HepG2 (cell line): ENCODE measurements around the gene ERF. TPM values are rescaled to one million over a fixed set of nuclear protein-coding genes. Genes with fewer than 3 reads are reported as not detected.

Source experiments
- ATF4 ChIP-seq, 2 experiments: fragments of 450-650 bp in 1 of 2; sonication (generic) in 1 of 2; formaldehyde crosslinking; IDR thresholded peaks; 2 replicates each; pipeline versions ENCODE4 v1.5.0 to v1.8.0; 2020 to 2022; ENCODE audit warnings: mild to moderate bottlenecking in 1 of 2, missing genetic modification reagents in 1 of 2
- BCLAF1 ChIP-seq: fragments of 450-650 bp; IDR thresholded peaks from 2 replicates; pipeline ENCODE4 v1.6.1; 2017; ENCODE audit warnings: mild to moderate bottlenecking
- CEBPG ChIP-seq: IDR thresholded peaks from 2 replicates; pipeline ENCODE4 v1.6.1; 2016
- CENPT ChIP-seq: sonication (generic); formaldehyde crosslinking; IDR thresholded peaks from 2 replicates; pipeline ENCODE4 v1.8.0; 2022; ENCODE audit warnings: low read depth, mild to moderate bottlenecking, moderate library complexity, missing genetic modification reagents
- GATAD1 ChIP-seq: IDR thresholded peaks from 2 replicates; pipeline ENCODE4 v1.6.1; 2016; ENCODE audit warnings: missing genetic modification reagents, missing compliant biosample characterization
- LBX2 ChIP-seq: sonication (generic); formaldehyde crosslinking; IDR thresholded peaks from 2 replicates; pipeline ENCODE4 v1.5.0; 2020; ENCODE audit warnings: missing genetic modification reagents, mild to moderate bottlenecking, borderline replicate concordance
- NFKB2 ChIP-seq: sonication (generic); formaldehyde crosslinking; IDR thresholded peaks from 2 replicates; pipeline ENCODE4 v1.4.0; 2020; ENCODE audit warnings: missing genetic modification reagents, borderline replicate concordance
- ONECUT2 ChIP-seq: sonication (generic); formaldehyde crosslinking; IDR thresholded peaks from 2 replicates; pipeline ENCODE4 v1.4.0; 2020; ENCODE audit warnings: missing genetic modification reagents
- RXRA ChIP-seq: sonication (generic); formaldehyde crosslinking; IDR thresholded peaks from 2 replicates; pipeline ENCODE4 v1.5.1; 2020; ENCODE audit warnings: missing genetic modification reagents
- STAG1 ChIP-seq: sonication (generic); formaldehyde crosslinking; IDR thresholded peaks from 2 replicates; pipeline ENCODE4 v1.4.0; 2020; ENCODE audit warnings: missing genetic modification reagents
- ZNF232 ChIP-seq: sonication (generic); formaldehyde crosslinking; IDR thresholded peaks from 2 replicates; pipeline ENCODE4 v1.4.0; 2020; ENCODE audit warnings: missing genetic modification reagents, borderline replicate concordance
- ZNF292 ChIP-seq: sonication (generic); formaldehyde crosslinking; IDR thresholded peaks from 2 replicates; pipeline ENCODE4 v1.8.1; 2022; ENCODE audit warnings: mild to moderate bottlenecking, low read depth, missing genetic modification reagents, borderline replicate concordance
- polyA plus RNA-seq, 8 experiments: library from polyadenylated mRNA; depleted of rRNA in 3 of 8; stranded (reverse) in 7 of 8; unstranded in 1 of 8; fragments of >200 nt; fragmentation: Illumina TruSeq in 4 of 8; extraction: Trizol in 4 of 8; gene quantifications; 2 replicates each; pipeline versions ENCODE4 v1.2.1 to v1.2.3, GENCODE V29; 2011 to 2016; ENCODE audit warnings: low read depth in 4 of 8, missing spikeins in 1 of 8, mixed read lengths in 1 of 8; ENCODE audit not compliant: insufficient read depth in 1 of 8
- total RNA-seq, 5 experiments: library from RNA; depleted of rRNA; stranded (reverse); fragments of >200 nt; fragmentation: Illumina TruSeq; extraction: Trizol; gene quantifications; 2 replicates each; pipeline ENCODE4 v1.2.3, GENCODE V29; 2016; ENCODE audit warnings: low read depth in 1 of 5
- TF ChIP-seq, protein P1 (sequence below): sonication (generic); formaldehyde crosslinking; IDR thresholded peaks from 2 replicates; pipeline ENCODE4 v1.4.0; 2020; ENCODE audit warnings: mild to moderate bottlenecking, missing genetic modification reagents
- TF ChIP-seq, protein P2 (sequence below): sonication (generic); formaldehyde crosslinking; IDR thresholded peaks from 2 replicates; pipeline ENCODE4 v1.5.0; 2020; ENCODE audit warnings: missing genetic modification reagents
- TF ChIP-seq, protein P3 (sequence below): sonication (generic); formaldehyde crosslinking; conservative IDR thresholded peaks from 2 replicates; pipeline ENCODE4 v1.5.0; 2020; ENCODE audit warnings: missing genetic modification reagents
- TF ChIP-seq, protein P4 (sequence below): sonication (generic); formaldehyde crosslinking; IDR thresholded peaks from 2 replicates; pipeline ENCODE4 v1.4.0; 2020; ENCODE audit warnings: mild to moderate bottlenecking, missing genetic modification reagents

The ERF gene
- total and polyA plus RNA-seq, 2 of the 13 experiments (the other 11 are each of a cell fraction or from before 2014, with no cell fraction given) = 67.1 to 69.9 TPM

DNA sequence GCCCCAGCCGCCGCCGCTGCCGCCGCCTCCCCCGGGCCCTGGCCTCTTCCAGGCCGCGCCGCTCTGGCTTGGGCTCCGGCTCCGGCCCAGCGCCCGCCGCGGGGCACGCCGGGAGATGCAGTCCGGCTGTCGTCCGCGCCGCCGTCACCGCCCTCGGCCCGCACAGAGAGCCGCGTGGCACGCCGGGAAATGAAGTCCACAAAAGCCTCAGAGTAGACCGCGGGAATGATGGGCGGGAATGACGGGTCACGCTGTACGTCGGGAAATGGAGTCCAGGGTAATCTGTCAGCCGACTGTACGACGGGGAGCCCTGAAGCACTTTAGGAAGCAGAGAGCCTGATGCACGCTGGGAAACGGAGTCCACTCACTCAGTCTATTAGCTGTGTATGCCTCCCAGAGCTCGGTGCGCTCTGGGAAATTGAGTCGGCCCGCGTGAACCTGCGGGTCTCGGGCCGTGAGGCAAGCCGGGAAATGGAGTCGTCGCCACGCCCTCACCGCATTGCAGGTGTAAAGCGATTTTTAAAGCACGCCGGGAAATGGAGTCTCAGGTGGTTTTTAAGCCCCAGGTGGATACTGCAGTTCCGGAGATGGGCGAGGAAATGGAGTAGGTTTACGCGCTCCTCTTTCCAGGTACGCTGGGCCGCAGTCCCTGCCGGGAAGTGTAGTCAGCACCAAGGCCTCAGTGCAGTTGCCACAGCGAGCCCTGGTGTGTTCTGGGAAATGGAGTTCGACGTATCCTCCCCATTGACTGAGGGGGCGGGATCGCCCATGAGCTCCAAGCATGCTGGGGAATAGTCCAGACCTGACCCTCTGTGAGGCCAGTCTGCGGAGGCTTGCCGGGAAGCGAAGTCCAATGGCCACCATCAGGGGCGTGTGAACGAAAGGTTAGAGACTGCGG lies 12.2 kb downstream of the ERF start, which contains the start of gene GSK3A (continued):
- TF ChIP-seq, protein P1, sequence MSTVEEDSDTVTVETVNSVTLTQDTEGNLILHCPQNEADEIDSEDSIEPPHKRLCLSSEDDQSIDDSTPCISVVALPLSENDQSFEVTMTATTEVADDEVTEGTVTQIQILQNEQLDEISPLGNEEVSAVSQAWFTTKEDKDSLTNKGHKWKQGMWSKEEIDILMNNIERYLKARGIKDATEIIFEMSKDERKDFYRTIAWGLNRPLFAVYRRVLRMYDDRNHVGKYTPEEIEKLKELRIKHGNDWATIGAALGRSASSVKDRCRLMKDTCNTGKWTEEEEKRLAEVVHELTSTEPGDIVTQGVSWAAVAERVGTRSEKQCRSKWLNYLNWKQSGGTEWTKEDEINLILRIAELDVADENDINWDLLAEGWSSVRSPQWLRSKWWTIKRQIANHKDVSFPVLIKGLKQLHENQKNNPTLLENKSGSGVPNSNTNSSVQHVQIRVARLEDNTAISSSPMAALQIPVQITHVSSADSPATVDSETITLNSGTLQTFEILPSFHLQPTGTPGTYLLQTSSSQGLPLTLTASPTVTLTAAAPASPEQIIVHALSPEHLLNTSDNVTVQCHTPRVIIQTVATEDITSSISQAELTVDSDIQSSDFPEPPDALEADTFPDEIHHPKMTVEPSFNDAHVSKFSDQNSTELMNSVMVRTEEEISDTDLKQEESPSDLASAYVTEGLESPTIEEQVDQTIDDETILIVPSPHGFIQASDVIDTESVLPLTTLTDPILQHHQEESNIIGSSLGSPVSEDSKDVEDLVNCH = no peak
- no peak for TF ChIP-seq LBX2 (CRISPR knock-in tag)
- TF ChIP-seq, protein P2, sequence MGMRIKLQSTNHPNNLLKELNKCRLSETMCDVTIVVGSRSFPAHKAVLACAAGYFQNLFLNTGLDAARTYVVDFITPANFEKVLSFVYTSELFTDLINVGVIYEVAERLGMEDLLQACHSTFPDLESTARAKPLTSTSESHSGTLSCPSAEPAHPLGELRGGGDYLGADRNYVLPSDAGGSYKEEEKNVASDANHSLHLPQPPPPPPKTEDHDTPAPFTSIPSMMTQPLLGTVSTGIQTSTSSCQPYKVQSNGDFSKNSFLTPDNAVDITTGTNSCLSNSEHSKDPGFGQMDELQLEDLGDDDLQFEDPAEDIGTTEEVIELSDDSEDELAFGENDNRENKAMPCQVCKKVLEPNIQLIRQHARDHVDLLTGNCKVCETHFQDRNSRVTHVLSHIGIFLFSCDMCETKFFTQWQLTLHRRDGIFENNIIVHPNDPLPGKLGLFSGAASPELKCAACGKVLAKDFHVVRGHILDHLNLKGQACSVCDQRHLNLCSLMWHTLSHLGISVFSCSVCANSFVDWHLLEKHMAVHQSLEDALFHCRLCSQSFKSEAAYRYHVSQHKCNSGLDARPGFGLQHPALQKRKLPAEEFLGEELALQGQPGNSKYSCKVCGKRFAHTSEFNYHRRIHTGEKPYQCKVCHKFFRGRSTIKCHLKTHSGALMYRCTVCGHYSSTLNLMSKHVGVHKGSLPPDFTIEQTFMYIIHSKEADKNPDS (CRISPR knock-in tag) = no peak
- TF ChIP-seq RXRA (CRISPR knock-in tag) = peak; percentile 80
- TF ChIP-seq, protein P3, sequence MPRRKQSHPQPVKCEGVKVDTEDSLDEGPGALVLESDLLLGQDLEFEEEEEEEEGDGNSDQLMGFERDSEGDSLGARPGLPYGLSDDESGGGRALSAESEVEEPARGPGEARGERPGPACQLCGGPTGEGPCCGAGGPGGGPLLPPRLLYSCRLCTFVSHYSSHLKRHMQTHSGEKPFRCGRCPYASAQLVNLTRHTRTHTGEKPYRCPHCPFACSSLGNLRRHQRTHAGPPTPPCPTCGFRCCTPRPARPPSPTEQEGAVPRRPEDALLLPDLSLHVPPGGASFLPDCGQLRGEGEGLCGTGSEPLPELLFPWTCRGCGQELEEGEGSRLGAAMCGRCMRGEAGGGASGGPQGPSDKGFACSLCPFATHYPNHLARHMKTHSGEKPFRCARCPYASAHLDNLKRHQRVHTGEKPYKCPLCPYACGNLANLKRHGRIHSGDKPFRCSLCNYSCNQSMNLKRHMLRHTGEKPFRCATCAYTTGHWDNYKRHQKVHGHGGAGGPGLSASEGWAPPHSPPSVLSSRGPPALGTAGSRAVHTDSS = peak; percentile 97; the same call in 1 of the 2 replicates
- TF ChIP-seq ATF4 (CRISPR knock-in tag; IDR thresholded peaks at IDR 0.05) = peak in 1 of 2 experiments; percentile 86; a peak in 2 of 4 replicates
- TF ChIP-seq ZNF232 (CRISPR knock-in tag) = peak; percentile 77; the same call in 1 of the 2 replicates
- no peak for TF ChIP-seq BCLAF1
- peak; percentile 78 for TF ChIP-seq GATAD1
- no peak for TF ChIP-seq STAG1 (CRISPR knock-in tag)
- TF ChIP-seq CENPT (CRISPR knock-in tag) = no peak
- TF ChIP-seq NFKB2 = no peak
- no peak for TF ChIP-seq ZNF292 (CRISPR knock-in tag)
- no peak for TF ChIP-seq ONECUT2 (CRISPR knock-in tag)
- peak; percentile 83 for TF ChIP-seq CEBPG (CRISPR knock-in tag)
- TF ChIP-seq, protein P4, sequence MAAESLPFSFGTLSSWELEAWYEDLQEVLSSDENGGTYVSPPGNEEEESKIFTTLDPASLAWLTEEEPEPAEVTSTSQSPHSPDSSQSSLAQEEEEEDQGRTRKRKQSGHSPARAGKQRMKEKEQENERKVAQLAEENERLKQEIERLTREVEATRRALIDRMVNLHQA = no peak
